NCI-H69 (cell line): ENCODE data around the gene TERF2IP.

Experiments used
- DNase-seq: peaks from one replicate; lab custom pipeline; 2025; lab: John Stamatoyannopoulos, UW

The TERF2IP gene

GRCh38 chr16:75640598-75640997, 7.0 kb upstream of the TERF2IP start:
- DNase-seq = no peak

GRCh38 chr16:75644240-75645012, 3.1 kb upstream of the TERF2IP start:
- peak; percentile 0 for DNase-seq

- DNase-seq = no peak
These were observed 471 bp upstream of the TERF2IP start for GRCh38 chr16:75647112-75647491.

GRCh38 chr16:75648265-75649076, 898 bp downstream of the TERF2IP start:
- DNase-seq = peak; percentile 75

GRCh38 chr16:75653922-75654321, 6.3 kb downstream of the TERF2IP start:
- no peak for DNase-seq

- no peak for DNase-seq
These were observed 10.6 kb downstream of the TERF2IP start for GRCh38 chr16:75658175-75658574.

GRCh38 chr16:75660321-75660720, 12.7 kb downstream of the TERF2IP start:
- DNase-seq = no peak

GRCh38 chr16:75660726-75661302, 13.2 kb downstream of the TERF2IP start:
- no peak for DNase-seq

- DNase-seq = no peak
These were observed 19.9 kb downstream of the TERF2IP start for GRCh38 chr16:75667503-75667902.

GRCh38 chr16:75676909-75677308, 29.3 kb downstream of the TERF2IP start, which contains the start of gene CPHXL2:
Gene CPHXL2, minus strand, starts transcription at chr16:75677009. Its CDS starts 10 bp downstream, at chr16:75676999.
- no peak for DNase-seq

- DNase-seq = no peak
These were observed 31.8 kb downstream of the TERF2IP start for GRCh38 chr16:75679366-75679765.

- DNase-seq = no peak
These were observed 34.7 kb downstream of the TERF2IP start for GRCh38 chr16:75682308-75682707.

GRCh38 chr16:75687361-75687760, 39.8 kb downstream of the TERF2IP start:
- DNase-seq = no peak

GRCh38 chr16:75695708-75696107, 48.1 kb downstream of the TERF2IP start:
- peak; percentile 32 for DNase-seq

GRCh38 chr16:75697571-75697970, 50.0 kb downstream of the TERF2IP start:
- no peak for DNase-seq

GRCh38 chr16:75701361-75701760, 53.8 kb downstream of the TERF2IP start, which contains the start of gene DUXB:
Gene DUXB, minus strand, starts transcription at chr16:75701461. Its CDS starts 43 bp downstream, at chr16:75701418.
- no peak for DNase-seq

- no peak for DNase-seq
These were observed 54.7 kb downstream of the TERF2IP start for GRCh38 chr16:75702242-75702641.

- DNase-seq = no peak
These were observed 55.7 kb downstream of the TERF2IP start for GRCh38 chr16:75703306-75703705.
